ENCODE data around the gene DIO1. TPM values are rescaled to one million over a fixed set of nuclear protein-coding genes. Genes with fewer than 3 reads are reported as not detected.

DIO1 gene
- total RNA-seq, 1 donor from 2014 or later = not detected

DNA sequence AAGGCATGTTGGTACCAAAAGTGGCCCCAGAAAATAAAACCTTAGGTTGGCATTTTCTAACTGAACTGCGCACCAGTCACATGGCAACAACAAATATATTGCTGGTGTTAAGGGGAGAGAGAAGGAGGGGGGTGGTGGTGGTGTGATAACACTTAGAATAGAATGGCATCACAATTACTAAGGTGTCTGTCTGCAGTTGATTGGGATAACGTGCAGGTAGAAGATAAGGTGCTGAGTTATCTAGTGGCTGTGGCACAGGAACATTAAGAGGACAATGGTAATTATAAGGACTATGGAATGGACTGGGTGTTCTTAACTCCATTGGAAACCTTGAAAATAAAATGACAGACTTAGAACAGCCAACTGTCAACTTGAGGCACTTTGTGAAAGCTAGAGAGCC lies 3.0 kb upstream of the DIO1 start:
- H3K4me3 Mint-ChIP-seq = no peak overlapping the region
- no peaks in the 10 kb centered on the region for H3K27me3 Mint-ChIP-seq (ENCODE audit: low read depth)
- H3K27ac Mint-ChIP-seq = no peak overlapping the region
- H3K36me3 Mint-ChIP-seq = no peaks in the 10 kb centered on the region
- no peaks in the 10 kb centered on the region for H3K9me3 Mint-ChIP-seq
- TF ChIP-seq, protein P1, sequence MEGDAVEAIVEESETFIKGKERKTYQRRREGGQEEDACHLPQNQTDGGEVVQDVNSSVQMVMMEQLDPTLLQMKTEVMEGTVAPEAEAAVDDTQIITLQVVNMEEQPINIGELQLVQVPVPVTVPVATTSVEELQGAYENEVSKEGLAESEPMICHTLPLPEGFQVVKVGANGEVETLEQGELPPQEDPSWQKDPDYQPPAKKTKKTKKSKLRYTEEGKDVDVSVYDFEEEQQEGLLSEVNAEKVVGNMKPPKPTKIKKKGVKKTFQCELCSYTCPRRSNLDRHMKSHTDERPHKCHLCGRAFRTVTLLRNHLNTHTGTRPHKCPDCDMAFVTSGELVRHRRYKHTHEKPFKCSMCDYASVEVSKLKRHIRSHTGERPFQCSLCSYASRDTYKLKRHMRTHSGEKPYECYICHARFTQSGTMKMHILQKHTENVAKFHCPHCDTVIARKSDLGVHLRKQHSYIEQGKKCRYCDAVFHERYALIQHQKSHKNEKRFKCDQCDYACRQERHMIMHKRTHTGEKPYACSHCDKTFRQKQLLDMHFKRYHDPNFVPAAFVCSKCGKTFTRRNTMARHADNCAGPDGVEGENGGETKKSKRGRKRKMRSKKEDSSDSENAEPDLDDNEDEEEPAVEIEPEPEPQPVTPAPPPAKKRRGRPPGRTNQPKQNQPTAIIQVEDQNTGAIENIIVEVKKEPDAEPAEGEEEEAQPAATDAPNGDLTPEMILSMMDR (IDR thresholded peaks at IDR 0.05; ENCODE audit: unreplicated experiment) = no peak
- no peak for DNase-seq (ENCODE audit: low spot score in 2 of 2, unreplicated experiment in 2 of 2)
- H3K4me1 Mint-ChIP-seq = peaks cover 10% of the 10 kb centered on the region

DNA sequence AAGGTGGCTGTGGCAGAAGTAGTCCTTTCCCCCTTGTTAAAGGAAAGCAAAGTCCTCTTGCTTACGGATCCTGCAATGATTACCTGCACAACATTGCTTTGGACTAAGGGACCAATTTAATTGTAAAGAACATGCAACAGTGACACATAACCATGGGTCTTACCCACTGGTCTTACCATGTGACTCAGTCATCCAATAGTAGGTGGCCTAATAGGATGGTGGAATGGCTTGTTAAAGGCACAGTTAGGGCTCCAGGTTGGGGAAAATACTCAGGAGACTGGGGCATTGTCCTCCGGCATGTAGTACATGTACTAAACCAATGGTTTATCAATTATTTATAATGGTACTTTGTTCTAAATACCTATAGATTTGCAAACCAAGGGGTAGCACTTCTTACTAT lies 2.3 kb upstream of the DIO1 start:
- no peaks in the 10 kb centered on the region for H3K36me3 Mint-ChIP-seq
- no peak overlapping the region for H3K4me3 Mint-ChIP-seq
- no peaks in the 10 kb centered on the region for H3K27me3 Mint-ChIP-seq (ENCODE audit: low read depth)
- TF ChIP-seq, protein P1 (IDR thresholded peaks at IDR 0.05; ENCODE audit: unreplicated experiment) = no peak
- H3K9me3 Mint-ChIP-seq = no peaks in the 10 kb centered on the region
- no peak overlapping the region for H3K27ac Mint-ChIP-seq
- peaks cover 13% of the 10 kb centered on the region for H3K4me1 Mint-ChIP-seq
- no peak for DNase-seq (ENCODE audit: low spot score in 2 of 2, unreplicated experiment in 2 of 2)

DNA sequence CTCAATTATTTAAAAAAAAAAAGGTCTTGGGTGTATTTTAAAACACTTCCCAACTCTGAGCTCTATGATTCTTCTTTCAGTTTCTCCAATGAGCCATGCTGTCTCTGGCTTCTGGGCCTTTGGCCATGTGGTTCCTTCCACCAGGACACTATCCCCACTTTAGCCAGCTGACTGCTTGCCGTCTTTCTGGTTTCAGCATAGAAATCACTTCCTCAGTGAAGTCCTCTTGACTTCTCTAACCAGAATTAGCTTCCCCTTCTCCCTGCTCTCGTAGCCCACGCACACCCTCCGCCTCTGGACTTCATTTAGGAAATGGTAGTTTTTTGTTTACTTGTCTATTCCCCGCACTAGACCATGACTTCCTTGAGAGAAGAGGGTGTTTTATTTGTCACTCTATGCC lies 1.1 kb upstream of the DIO1 start:
- Mint-ChIP-seq H3K27ac (no peak overlapping the region), H3K36me3 (no peaks in the 10 kb centered on the region), H3K9me3 (no peaks in the 10 kb centered on the region), H3K27me3 (ENCODE audit: low read depth) (no peaks in the 10 kb centered on the region), H3K4me1 (peaks cover 15% of the 10 kb centered on the region), H3K4me3 (no peak overlapping the region)
- no peak for DNase-seq (ENCODE audit: low spot score in 2 of 2, unreplicated experiment in 2 of 2)
- TF ChIP-seq, protein P1 (IDR thresholded peaks at IDR 0.05; ENCODE audit: unreplicated experiment) = no peak

DNA sequence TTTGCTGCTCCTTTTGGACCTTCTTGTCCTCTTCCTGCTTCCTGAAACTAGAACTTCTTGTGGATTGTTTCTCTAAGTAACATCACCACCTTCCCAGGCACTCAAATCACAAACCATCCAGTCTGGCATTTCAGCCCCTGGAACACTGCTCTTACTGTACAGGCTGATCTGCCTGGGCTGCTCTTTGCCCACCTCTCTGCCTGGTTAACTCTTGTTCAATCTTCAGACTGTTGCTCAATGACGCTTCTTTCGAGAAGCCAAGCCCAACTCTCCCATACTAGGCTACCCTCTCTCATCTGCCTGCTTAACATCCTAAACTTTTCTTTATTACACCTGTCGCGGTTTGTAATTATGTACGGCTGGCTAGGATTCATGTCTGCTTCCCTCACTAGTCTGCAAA lies 657 bp downstream of the DIO1 start:
- no peaks in the 10 kb centered on the region for H3K36me3 Mint-ChIP-seq
- no peak for DNase-seq (ENCODE audit: low spot score in 2 of 2, unreplicated experiment in 2 of 2)
- TF ChIP-seq, protein P1 (IDR thresholded peaks at IDR 0.05; ENCODE audit: unreplicated experiment) = no peak
- no peaks in the 10 kb centered on the region for H3K9me3 Mint-ChIP-seq
- H3K27me3 Mint-ChIP-seq (ENCODE audit: low read depth) = no peaks in the 10 kb centered on the region
- H3K4me1 Mint-ChIP-seq = peaks cover 28% of the 10 kb centered on the region
- no peak overlapping the region for H3K27ac Mint-ChIP-seq
- no peak overlapping the region for H3K4me3 Mint-ChIP-seq

DNA sequence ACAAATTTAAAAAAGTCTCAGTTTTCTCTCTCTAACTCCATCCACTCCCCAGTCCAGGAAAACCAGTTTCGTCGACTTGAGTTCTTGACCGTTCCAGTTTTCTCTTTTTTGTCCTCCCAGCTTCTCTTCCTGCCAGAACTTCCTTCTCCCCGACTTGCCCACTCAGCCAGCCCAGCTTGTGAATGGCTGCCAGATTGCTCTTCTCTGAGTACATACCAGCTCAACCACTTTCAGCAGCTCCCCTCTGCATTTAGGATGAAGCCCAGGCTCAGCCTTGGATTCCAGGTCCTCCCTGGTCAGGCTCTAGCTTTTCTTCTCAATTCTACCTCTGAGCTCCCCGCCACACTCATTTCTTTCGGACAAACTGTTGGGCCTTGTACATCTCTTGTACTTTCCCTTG lies 1.4 kb downstream of the DIO1 start:
- Mint-ChIP-seq H3K4me3 (no peak overlapping the region), H3K27ac (no peak overlapping the region), H3K9me3 (no peaks in the 10 kb centered on the region), H3K27me3 (ENCODE audit: low read depth) (no peaks in the 10 kb centered on the region), H3K4me1 (peaks cover 21% of the 10 kb centered on the region), H3K36me3 (no peaks in the 10 kb centered on the region)
- DNase-seq (ENCODE audit: low spot score in 2 of 2, unreplicated experiment in 2 of 2) = no peak
- TF ChIP-seq, protein P1 (IDR thresholded peaks at IDR 0.05; ENCODE audit: unreplicated experiment) = no peak

DNA sequence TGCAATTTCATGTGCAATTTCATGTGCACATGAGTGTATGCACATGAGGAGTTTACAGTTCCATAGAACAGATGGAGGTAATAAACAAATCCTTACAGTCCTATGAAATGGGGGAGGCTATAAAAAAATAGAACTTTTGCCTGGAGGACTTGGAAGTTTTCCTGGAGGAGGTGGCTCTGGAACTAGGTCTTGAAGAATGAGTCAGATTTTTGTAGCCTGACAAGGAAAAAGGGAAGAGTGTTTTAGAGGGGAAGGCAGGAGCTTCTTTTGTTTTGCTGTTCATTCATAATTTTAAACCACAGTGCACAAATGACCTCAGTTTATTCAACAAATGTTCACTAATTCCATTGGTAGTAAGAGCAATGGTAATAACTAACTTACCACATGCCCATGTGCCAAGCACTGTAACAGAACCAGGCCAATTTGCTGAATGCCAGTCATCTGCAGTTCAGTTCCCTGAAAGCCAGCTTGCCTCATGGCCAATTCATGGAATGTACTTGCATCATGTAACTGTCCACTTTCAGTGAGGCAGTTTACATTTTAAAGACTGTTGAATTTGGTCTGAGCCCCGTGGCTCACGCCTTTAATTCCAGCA lies 2.7 kb downstream of the DIO1 start:
- no peak for DNase-seq (ENCODE audit: low spot score in 2 of 2, unreplicated experiment in 2 of 2)
- H3K4me3 Mint-ChIP-seq = no peak overlapping the region
- TF ChIP-seq, protein P1 (IDR thresholded peaks at IDR 0.05; ENCODE audit: unreplicated experiment) = no peak
- no peak overlapping the region for H3K27ac Mint-ChIP-seq
- no peaks in the 10 kb centered on the region for H3K9me3 Mint-ChIP-seq
- H3K27me3 Mint-ChIP-seq (ENCODE audit: low read depth) = no peaks in the 10 kb centered on the region
- H3K36me3 Mint-ChIP-seq = no peaks in the 10 kb centered on the region
- peaks cover 18% of the 10 kb centered on the region for H3K4me1 Mint-ChIP-seq
